NB4 (cell line): ENCODE measurements around the gene FLOT1.

Experiments
- CTCF ChIP-seq: IDR thresholded peaks from one replicate; pipeline ENCODE4 v1.5.1; 2012; ENCODE audit warnings: low read depth, low read length
- POLR2A ChIP-seq: IDR thresholded peaks from 2 replicates; pipeline ENCODE4 v1.6.1; 2011; ENCODE audit warnings: mild to moderate bottlenecking; ENCODE audit not compliant: insufficient read length; ENCODE audit errors: extremely low read depth

GRCh38 chr6:30711758-30712380 lies 30.6 kb downstream of the FLOT1 start:
- no peak for TF ChIP-seq POLR2A
- TF ChIP-seq CTCF, result no peak
